ENCODE measurements around the gene CLSTN2.

Gene CLSTN2

DNA sequence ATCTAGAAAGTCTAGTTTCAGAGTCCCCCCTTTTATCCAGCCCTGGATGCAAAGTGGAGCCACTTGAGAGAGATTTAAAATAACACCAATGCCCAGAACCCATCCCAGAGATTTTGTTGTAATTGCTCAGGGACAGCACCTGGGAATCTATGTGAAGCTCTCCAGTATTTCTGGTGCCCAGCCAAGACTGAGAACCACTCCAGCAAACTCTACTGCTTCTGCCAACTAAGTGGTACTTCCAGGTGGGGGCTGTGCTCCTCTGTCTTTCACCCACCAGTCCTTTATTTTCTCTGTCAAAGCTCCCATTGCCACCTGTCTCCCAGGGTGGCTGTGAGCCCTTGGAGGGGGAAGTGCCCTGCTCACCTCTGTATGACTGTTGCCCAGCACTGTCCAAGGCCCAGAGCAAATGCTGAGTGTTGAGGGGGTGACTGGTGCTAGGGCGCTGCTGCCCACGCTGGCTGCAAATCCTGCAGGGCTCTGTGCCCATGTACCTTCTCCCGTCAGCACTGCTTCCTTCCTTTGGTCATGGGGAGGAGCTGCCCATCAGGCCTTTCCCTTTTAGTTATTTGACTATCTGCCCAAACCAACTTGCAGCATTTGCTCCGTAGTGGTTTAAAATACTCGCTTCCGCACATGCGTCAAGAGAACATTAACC is 9.4 kb downstream of the CLSTN2 start:
- no peak for DNase-seq

DNA sequence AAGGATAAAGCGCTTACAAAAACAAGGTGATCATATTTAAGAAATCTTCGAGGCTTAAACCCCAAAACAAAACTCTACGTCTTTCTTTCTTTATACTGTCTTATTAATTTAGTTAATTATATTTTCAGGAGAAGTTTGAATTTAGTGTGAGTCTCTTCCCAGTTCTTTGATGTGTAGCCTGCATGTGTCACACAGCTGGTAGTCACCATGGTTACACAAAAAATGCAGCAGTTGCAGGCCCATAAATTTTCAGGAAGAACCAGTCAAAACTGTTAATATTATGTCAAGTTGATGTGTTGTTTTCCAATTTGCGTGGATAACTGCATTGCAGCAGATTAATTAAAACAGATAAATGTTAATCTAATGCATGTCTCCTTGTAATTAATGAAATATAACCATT is 10.4 kb downstream of the CLSTN2 start:
- no peak for DNase-seq

DNA sequence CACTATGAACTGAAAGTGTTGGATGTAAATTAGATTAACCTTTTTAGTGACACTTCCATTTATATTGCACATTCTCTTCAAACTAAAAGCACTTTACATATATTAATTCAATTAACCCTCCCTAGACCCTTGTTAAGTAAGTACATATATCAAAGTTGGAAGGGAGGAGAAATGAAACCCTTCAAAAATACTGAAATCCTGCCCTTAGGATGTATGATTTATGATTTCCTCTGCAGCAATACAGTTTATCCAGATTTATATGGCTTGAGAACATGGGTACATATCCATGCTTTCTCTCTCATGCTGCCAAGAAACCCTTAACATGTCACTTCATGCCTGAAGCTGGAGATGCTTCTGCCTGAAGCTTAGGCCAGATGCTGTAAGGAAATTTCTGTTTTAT is 11.0 kb downstream of the CLSTN2 start:
- DNase-seq: no peak

DNA sequence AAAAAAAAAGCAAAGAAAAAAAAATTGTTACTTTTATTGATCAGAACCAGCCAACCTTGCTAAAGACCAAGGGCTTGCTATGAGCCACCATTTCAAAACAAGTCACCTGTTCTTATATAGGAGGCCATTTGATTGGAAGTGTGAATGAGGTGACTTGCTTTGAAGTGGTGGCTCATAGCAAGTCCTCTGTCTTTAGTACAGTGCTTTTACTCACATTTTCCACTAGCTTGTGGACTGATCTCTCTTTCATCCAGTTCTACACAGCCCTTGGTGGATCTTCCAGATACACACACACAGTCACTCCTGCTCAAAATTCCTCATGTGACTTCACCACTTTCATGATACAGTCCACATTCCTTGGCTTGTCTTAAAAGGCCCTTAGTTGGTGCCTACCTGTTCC is 13.5 kb downstream of the CLSTN2 start:
- no peak for DNase-seq

DNA sequence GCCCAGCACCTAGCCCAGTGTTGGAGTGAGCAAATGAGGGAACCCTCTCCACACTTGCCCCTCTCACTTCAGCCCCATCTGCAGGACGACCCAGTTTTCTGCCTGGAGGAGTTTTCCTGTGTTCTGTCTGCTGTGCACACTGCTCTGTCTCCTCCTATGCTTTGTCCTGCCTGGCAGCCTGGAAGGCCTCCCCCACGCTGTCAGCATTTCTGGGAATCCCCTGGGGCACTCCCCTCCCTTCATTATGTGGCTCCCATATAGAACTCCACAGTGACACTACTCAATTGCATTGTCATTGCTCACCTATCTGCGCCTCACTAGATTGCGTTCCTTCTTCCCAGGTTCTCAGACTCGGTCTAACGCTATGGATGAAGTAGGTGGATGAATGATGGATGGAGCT is 13.9 kb downstream of the CLSTN2 start:
- DNase-seq: no peak

DNA sequence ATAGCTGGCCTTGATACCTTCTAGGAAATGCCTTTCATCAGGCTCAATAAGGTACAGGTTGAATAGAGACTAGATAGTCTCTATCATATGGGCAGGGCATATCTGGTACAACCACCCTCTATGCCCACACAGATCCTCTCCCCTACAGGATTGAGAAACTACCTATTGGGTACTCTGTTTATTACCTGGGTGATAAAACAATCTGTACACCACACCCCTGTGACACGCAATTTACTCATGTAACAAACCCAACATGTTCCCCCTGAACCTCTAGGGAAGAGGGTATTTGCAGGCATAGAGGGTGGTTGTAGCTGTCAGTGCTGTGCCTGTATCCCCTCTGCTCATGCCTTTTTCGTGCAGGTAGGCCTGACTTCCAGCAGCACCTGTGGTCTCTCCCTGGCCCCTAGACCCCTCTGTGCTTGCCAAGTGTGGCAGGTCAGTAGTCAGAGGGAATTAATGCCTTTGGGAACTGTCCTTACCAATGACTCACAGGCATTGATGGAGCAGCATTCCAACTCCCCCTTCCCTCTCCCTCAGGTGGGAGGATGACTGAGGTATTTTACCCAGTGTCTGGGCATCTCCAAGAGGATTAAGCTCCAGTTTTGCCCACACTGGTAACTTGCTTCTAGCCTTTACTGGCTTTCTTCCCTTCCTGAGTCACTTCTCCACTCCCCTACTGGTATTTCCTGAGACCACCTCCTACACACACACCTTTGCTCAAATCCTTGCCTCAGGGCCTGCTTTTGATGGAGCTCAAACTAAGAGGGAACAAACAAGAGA is 18.3 kb downstream of the CLSTN2 start:
- DNase-seq: no peak

DNA sequence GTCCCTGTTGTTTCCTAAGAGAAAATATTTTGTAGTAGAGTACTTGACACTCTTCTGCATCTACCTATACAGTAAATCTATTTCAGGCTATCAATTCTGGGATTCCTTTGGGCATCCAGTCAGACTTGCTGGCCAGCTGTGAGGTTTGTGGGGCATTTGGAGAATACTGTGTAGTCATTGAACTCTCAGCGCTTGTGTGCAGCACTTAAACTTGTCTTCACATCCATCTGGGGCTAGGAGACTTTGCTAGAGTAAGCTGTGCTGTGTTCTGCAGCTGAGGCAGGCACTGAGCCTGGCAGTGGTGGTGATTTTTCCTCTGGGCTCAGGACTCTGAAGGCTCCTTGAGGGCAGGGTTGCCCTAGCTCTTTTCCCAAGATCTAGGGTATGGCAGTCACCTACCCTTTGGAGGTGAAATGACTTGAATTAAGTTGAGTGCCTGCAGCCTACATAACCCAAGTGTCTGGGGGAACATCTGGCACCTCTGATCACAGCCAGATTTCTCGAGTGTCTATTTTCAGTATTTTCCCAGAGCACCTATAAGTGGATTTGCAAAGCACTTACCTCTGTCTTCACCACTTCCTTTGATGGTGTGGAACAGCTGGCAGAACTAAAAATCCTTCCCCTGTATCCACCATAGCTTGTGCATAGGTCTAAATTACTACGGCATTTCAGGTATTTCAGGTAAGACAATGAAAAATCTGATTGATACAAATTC is 19.3 kb downstream of the CLSTN2 start:
- no peak for DNase-seq

DNA sequence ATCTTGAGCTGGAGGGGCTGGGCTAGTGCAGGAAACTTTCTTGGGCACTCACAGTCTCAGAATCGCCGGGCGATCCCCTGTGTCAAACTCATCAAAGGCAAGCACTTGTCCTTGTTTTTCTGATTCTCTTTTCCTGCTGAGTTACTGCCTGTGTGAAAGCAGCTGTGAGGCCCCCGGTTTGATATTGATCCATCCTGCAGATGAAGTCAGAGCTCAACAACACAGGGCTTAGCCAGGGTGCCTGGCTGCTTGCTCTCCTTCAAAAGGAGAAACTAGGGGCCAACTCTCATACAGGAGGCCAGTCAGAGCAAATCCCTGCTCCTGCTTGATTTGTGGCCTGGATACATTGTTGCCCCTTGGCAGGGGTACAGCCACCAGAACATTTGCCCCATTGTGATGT is 22.9 kb downstream of the CLSTN2 start:
- DNase-seq: no peak

DNA sequence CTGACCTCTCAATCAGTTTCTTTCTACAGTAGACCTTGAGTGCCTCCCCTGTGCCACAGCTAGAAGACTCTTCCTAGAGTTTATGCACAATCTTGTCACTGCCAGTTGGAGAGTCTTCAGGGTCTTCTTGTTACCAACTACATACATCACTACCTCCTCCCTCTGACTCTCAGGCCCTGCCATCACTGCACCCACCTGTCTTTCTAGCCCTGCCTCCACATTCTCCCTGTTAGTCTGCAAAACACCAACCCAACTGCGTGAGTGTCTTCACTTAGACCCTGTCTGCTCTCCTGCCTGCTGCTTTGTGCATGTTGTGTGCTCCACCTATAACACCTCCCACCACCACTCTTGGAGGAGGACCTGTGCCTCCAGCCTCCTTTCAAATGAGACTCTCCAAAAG is 34.4 kb downstream of the CLSTN2 start:
- no peak for DNase-seq

DNA sequence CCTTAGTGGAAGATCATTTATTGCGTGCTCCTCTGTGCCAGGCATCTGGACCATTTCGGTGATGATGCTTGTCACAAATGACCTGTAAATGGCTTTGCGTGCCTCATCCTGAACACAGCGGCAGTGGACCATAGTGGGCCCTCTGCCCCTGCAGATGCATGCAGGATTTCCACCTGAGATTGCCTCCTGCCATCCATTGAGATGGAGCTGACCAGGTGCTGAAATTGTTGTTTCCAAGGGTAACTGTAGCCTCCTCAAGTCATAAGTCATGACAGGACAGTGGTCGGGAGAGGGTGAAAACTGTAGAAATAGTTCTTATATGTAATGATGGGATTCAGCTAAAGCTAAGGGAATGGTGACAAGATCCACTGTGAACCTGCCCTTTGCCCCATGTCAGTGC is 35.5 kb downstream of the CLSTN2 start:
- DNase-seq: no peak

DNA sequence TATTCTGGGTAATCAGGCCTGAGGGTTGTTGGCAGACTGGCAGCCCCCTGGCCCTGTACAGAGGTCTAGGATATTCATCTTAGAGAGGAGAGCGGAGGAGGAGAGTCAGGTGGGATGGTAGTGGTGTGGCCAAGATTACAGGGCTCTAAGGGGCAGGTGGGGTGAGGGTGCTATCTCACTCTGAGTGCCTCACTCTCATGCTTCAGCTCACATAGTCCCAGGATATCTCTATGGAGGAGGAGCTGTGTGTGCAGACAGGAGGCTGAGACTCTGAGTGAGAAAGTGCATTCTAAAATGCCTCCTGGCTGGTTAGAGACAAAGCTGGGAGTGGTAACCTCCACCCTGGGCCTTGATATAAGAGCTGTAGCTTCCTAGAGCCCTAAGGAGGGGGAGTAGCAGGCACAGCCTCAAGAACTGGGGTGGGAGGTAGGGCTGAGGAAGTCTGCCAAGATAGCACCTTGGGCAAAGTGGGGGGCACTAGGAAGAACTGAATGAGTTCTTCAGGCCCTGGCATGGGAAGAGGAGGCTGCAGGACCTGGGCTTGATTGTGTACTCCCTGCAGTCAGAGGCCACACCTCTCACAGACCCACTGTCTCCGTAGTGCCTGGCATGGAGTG is 39.9 kb downstream of the CLSTN2 start:
- DNase-seq: no peak

DNA sequence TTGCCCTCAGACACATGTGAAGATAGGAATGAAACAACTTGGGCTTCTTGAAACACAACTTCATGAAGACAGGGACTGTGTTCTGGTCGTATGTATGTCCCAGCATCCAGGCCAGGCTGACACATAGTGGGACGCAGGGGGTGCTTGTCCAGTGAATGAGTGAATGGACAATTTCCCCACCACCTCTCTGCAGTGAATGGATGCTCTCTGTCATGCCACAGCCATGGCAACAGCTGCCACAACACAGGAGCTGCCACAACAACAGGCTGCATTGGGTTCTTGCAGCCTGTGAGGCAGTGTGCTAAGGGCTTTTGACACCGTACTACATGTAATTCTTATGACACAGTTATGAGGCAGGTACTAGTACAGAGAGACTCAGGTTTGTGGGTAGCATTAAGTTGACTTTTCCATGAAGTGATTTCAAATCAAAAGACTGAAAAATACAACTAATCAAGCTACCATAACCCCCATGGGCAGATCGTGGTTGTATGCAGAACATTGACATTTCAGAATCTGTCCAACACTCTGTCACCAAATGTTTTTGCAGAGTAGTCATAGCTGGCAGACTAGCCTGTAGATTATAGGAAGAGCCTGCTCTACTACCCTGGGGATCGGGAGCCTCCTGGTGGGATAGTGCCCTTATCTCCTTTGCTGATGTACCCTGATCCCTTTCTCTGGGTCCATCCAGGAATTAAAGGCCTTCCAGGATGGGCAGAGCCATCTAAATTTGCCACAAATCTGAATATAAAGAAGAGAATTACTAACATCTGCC is 40.8 kb downstream of the CLSTN2 start:
- no peak for DNase-seq

DNA sequence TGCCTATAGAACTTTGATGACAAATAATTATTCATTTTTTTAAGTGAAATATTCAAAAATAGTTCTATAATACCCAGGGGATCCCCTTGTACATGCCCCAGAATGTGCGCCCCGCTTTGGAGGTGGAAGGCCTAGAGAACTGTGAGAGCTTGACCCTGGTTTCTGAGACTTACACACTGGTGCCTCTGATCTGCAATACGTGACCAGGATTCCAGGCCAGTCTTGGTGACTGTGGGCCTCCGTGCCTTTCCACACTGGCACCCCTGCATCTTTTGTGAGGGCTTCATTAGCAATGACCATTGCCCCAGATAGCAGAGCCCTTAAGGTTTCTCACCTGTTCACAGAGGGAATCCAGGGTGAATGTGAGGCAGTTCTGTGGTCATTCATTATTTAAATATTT is 44.0 kb downstream of the CLSTN2 start:
- no peak for DNase-seq

DNA sequence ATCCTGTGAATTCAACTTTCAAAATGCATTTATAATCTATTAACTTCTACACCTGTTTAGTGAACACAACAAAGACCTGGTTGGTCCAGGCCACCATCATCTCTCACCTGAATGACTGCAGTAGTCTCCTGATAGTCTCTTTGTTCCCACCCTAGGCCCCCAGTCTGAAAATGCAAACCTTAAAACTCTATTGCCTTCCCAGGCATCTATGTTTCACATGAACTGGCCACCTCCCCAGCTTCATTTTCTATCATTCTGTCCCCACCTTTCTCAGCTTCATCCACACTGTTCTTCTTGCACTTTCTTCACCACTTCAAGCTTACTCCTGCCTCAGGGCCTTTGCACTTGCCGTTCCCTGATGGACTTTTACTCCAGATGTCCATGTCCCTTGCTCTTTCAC is 45.0 kb downstream of the CLSTN2 start:
- DNase-seq: no peak

DNA sequence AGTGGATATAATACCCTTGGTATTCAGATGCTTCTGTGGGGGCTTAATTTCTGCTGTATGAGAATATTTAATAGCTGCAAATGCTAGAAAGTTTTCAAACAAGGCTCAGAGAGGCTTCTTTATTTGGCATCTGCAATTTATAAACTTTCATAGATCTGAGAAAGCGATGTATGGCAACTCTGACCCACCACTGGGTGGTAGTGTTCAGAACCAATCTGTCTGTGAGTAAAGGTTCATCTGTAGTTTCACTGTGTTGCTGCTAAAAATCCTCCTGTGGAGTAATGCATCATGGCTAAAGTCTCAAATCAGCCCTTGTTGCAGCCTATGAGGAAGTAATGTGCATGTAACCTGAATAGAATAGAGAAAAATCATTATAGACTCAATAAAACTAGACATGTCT is 47.4 kb downstream of the CLSTN2 start:
- DNase-seq: no peak

DNA sequence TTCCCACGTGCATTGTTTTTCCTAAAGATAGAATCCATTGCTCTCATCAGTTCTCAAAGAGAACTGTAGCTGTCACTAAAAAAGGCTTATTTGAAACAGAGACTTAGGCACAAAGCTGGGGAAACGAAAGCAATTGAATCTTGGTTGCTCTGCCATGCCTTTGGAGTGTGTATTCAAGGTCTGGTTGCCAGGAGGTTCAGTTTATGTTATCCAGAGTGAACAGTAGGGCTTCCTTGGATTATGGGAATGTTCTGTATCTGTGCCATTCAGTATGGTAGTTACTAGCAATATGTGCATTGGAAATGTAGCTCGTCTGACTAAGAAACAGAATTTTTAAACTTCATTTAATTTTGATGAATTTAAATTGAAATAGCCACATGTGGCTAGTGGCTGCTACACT is 50.6 kb downstream of the CLSTN2 start:
- DNase-seq: no peak

DNA sequence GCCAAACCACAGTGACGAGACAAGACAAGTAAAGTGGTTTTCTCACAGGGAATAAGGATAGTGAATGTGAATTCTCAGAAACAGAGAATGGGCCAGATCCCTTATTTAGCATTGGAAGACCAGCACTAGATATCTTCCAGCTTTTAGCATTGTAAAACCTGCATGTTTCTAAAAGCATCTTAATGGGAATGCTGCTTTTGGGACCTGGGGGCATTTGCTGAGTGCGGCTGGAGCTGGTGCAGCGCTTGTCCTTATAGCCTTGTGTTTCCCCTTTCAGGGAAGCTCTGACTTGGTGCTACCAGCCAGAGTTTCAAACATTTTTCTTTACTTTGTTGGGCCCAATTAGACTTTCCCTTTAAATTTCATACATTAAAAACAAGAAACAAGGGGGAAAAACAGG is 52.9 kb downstream of the CLSTN2 start:
- DNase-seq: no peak

DNA sequence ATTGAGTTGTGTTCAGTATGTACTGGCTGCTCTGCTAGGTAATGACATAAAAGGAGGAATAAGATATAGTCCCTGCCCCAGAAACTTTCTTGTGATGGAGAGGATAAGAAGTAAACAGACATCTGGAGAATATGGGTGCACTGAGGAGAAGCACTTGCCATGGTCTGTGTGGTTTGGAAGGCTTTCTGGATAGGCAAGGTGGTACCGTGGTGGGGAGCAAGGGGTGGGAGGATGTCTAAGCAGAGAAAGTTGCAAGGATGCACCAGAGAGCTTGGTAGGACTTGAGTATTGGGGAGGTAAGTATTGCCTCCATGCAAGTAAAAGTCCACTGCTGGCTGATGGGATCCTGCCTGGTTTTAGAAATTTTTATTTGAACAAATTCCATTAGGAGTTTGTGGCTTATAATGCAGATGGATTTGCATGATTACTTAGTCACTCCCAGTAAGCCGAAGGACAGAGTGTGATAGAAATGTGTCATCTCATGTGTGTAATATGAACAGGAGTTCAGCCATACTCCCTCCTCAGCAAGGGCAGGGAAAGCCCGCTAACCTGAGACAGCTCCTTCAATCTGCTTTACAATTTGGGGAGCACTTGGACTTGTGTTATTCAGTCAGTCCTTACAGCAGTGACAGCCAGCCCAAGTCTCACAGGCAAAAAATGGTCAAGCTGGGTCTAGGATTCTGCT is 53.6 kb downstream of the CLSTN2 start:
- no peak for DNase-seq

DNA sequence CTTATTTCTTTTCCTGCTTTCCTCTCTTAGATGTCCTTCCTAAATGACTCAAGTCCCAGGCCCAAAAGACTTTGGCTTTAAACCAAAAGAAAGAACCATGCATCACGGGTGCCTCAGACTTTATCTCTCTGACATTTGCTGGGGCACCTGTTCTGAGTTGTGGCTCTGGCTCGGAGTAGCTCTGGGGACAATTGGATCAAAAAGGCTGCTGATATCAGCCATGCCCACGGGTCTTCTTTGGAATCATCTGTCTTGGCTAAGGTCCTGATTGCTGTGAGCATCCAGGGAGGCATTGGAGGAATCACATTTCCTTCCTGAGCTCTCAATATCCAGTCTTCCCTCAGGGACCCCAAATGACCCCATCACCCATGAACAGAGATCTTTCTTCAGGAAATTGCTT is 59.9 kb downstream of the CLSTN2 start:
- no peak for DNase-seq

DNA sequence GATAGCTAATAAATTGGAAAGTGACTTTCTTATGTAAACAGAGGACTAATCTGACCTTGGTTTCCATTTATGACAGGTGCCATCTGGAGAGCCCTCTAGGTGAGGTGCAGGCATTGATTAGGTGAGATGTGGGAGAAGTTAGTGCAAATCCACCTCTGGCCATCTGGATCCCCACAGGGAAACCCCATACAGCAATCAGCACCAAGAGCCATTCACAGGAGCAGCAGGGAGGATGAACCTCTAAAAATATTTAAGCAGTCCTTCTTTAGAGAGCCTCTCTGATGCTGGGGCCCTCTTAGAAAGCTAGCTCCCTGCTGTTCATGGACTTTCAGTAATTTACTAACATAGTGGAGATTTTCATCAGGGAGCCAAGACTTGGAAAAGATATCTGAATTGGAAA is 69.3 kb downstream of the CLSTN2 start:
- DNase-seq: no peak

DNA sequence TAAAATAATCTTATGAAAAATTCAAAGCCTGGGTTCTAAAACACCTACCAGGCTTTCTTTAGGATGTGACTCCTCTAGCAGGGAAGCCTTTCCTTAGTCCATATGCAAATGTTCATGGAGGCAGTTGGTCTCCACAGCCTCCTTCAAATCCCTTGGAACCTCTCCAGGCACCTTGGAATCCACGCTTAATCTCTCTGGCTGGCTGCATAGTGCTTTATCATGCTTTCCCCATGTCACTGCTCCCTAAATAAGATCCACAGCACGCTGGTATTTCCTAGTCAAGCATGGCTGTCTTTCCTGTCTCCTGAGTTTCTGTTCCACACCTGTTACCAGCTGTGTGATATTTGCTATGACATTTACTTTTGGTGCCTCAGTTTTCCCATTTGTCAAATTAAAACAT is 71.3 kb downstream of the CLSTN2 start:
- no peak for DNase-seq

DNA sequence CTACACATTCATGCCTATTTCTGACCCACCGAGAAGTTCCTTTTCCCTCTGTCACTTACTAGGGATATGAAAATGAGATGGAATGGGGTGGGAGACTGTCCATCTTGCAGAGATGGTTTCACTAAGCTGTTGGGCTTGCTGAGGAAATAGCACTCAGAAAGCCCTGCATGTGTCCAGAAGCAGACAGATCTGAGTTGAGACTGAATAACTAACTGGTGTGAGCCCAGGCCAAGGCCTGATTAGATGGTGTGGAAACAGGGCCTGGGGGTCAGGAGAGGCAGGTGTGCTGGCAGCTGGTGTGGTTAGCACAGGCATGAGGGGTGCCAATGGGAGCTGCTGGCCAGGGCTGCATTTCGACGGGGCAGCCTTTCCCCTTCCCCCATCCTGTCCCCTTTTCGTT is 72.1 kb downstream of the CLSTN2 start:
- DNase-seq: no peak
